HG02885 (cell line): ENCODE measurements around the gene RAB42.
"Not testable (repeated sequence)": the region's sequence is repeated elsewhere in the genome, so short reads cannot be mapped to it uniquely, and the experiment has no call there.

Experiments
- ATAC-seq: cut with Tn5 transposase; IDR thresholded peaks from one replicate; pipeline ENCODE4 v1.9.1; 2021; ENCODE audit warnings: mild to moderate bottlenecking; ENCODE audit not compliant: unreplicated experiment, poor library complexity

The RAB42 gene, protein sequence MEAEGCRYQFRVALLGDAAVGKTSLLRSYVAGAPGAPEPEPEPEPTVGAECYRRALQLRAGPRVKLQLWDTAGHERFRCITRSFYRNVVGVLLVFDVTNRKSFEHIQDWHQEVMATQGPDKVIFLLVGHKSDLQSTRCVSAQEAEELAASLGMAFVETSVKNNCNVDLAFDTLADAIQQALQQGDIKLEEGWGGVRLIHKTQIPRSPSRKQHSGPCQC

GRCh38 chr1:28591708-28592320, at the start of gene RAB42:
RAB42 (plus strand) TSS chr1:28592265; CDS start chr1:28592512, 247 bp downstream.
- no peak for ATAC-seq

DNA sequence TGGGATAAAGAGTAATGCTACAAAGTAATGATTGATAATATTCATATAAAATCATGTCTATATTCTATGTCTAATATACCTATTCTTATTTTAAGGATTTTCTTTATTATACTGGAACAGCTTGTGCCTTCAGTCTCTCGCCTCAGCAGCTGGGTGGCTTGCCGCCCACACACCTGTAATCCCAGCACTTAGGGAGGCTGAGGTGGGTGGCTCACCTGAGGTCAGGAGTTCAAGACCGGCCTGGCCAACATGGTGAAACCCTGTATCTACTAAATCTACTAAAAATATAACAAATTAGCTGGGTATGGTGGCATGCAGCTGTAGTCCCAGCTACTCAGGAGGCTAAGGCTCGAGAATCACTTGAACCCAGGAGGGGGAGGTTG, 46.8 kb upstream of the RAB42 start:
- ATAC-seq: no peak

GRCh38 chr1:28548318-28548717, 43.7 kb upstream of the RAB42 start:
- no peak for ATAC-seq

GRCh38 chr1:28551381-28551780, 40.7 kb upstream of the RAB42 start:
- ATAC-seq: no peak

DNA sequence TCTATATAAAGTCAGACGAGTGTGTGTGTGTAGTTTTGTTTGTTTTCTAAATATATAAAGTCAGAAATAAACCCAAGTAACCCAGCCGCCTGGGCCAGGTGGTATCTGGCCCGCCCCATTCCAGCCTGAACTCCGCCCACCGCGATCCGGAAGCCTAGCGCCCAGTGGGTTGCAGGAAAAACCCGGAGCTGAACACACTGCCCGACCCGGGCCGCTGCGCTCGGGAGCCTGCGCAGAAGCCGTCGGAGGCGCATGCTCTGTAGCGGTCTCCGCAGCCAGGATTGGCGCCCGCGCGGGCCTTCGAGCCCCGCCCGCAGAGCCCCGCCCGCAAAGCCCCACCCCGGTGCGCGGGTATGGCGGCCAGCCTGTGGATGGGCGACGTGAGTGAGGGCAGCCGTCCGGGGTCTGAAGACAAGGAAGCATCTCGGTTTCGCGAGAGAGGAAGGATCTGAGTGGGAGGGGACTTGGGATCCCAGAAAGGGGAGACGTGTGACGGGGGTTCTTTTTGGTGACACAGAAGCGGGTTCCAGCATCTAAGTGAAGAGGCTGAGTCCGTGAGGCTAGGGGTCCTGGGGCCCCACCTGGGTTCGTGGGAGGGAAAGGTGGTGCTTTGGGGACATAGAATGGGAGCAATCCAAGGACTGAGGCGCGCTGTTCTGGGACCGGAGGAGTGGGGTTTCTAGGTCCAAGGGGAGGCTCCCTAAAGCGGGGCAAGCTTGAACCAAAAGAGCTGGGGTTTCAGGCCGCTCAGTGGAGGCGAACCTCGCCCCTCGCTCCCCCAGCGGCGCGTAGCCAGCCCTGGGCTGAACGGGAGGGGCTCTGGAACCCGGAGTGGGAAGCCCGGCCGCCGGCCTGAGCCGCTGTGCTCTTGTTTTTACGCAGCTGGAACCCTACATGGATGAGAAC, 39.1 kb upstream of the RAB42 start, which contains the start of gene TRNAU1AP:
TSS of gene TRNAU1AP (plus strand) at position 328 of the 906 bp plus-strand sequence. CDS start at position 354, 26 bp downstream.
- ATAC-seq: peak; percentile 92

DNA sequence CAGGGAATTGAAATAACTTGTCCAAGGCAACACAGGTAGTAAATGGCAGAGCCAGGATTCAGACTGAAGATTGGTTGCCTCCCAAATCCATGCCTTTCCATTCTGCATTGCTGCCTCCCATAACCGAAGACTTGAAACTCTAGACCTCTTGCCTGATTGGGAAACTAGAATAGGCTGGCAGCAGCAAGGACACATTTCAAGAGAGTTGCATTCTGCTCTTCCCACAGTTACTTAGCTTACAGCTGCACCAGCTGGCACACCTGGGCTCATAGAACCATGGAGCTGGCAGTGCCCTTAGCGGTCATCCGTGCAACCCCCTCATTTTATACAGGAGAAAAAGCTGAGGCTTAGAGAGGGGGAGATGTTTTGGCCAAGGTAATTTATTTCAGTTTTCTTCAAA, 31.2 kb upstream of the RAB42 start:
- no peak for ATAC-seq

DNA sequence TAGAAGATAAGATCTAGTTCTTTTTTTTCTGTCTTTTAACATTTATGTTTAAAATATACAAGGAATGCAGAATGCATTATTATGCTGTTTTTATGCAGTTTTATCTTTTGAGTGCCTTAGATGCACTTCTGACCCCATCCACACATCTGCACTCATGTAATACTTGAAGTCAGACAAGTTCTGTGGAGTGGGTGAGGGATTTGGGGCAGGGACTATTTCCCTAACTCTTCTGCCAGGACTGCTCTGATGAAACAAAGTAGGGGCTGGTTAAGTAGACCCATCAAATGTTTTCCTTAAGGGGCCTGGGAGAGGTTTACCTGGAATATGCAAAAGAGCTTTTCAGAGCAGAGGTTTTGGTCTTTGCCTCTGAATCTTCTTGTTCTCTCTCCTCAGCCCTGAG, 27.8 kb upstream of the RAB42 start:
- ATAC-seq: no peak

- ATAC-seq: no peak
Measured at GRCh38 chr1:28565040-28565439, 27.0 kb upstream of the RAB42 start.

GRCh38 chr1:28565726-28566125, 26.3 kb upstream of the RAB42 start:
- no peak for ATAC-seq

DNA sequence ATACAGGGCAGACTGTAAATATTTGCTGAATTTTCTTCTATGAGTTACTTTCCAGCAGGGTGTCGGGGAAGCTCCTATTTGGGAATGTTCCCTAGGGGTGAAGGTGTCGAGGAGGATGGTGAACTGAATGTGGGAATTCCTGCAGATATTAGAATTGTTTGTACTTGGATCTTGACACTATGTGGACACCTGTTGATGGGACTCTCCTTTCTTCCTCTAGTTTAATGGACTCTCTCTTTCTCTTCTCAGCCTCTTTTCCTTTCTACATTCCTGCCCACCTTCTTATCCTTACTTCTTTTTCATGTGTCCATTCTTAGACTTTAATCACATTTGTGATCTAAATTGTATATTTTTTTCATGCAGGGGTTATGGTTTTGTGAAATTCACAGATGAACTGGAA, 25.1 kb upstream of the RAB42 start:
- ATAC-seq: no peak

DNA sequence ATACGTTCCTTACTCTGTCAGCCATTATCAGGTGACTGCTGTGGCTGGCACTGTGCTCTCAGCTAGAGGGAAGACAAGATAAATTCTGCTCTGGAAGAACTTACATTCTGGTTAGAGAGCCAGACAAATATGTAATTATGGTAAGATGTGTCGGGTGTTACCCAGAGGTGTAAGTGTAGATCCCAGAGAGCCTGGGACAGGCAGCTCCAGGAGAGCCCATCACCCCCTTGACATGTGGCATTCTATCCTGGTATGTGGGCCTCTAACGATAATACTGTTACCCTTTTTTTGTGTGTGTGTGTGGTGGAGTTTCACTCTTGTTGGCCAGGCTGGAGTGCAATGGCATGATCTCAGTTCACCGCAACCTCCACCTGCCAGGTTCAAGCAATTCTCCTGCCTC, 20.2 kb upstream of the RAB42 start:
- ATAC-seq: no peak

DNA sequence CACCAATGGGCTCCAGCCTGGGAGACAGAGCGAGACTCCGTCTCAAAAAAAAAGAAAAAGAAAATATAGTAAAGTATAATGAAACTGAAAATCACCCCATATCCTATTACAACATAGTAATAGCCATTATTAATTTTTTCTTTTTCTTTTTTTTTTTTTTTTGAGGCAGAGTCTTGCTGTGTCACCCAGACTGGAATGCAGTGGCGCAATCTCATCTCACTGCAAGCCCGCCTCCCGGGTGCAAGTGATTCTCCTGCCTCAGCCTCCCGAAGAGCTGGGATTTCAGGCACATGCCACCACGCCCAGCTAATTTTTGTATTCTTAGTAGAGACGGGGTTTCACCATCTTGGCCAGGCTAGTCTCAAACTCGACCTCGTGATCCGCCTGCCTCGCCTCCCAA, 19.2 kb upstream of the RAB42 start:
- ATAC-seq: not testable (repeated sequence)

DNA sequence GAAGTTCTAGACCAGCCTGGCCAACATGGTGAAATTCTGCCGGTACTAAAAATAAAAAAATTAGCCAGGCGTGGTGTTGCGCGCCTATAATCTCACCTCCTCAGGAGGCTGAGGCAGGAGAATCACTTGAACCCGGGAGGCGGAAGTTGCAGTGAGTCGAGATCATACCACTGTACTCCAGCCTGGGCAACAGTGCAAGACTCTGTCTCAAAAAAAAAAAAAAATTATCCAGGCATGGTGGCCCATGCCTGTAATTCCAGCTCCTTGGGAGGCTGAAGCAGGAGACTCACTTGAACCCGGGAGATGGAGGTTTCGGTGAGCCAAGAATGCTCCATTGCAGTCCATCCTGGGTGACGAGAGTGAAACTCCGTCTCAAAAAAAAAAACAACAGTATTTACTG, 18.5 kb upstream of the RAB42 start:
- ATAC-seq: no peak

- no peak for ATAC-seq
Measured at GRCh38 chr1:28577052-28577678, 14.9 kb upstream of the RAB42 start.

GRCh38 chr1:28577738-28578536, 14.1 kb upstream of the RAB42 start:
- ATAC-seq: no peak

- no peak for ATAC-seq
Measured at GRCh38 chr1:28578696-28579218, 13.3 kb upstream of the RAB42 start.

GRCh38 chr1:28579401-28579800, 12.7 kb upstream of the RAB42 start:
- ATAC-seq: no peak

DNA sequence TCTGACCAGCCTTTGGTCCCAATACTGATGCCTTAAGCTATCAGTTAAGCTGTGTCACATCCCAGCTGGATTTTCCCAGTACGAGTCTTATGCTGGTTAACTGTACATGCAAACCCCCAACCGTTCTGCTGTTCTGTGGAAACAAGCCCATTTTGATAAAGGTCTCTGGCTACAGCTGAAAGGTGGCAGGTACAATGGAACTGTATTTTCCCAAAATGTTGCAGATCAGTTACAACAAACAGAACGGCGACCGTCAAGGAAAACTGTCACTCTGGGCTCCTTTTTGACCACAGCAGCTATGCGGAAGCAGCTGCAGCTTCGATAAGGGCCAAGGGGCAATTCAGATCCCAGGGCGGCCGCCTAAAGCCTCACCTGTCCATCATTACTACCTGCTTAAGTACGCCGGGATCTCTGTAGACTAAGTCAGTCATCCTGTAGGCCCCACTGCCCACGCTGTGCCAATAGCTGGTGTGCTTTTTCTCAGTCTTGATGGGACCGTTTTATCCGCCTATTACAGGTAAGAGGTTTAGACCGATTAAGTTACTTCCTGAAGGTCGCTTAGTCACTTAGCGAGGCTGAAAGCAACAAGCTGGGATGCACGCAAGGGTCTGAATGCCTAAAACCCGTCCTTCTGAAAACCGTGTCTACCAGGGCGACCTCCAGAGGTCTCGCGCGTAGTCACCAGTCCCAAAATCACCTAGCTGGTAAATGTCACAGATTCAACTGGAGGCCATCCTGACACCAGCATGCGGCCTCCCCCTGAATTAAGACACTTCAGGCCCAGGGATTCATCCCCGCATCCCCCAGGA, 11.1 kb upstream of the RAB42 start:
- peak; percentile 28 for ATAC-seq
